ENCODE results near the gene TRMT2B. TPM values are rescaled to one million over a fixed set of nuclear protein-coding genes. Genes with fewer than 3 reads are reported as not detected.

Gene TRMT2B, protein sequence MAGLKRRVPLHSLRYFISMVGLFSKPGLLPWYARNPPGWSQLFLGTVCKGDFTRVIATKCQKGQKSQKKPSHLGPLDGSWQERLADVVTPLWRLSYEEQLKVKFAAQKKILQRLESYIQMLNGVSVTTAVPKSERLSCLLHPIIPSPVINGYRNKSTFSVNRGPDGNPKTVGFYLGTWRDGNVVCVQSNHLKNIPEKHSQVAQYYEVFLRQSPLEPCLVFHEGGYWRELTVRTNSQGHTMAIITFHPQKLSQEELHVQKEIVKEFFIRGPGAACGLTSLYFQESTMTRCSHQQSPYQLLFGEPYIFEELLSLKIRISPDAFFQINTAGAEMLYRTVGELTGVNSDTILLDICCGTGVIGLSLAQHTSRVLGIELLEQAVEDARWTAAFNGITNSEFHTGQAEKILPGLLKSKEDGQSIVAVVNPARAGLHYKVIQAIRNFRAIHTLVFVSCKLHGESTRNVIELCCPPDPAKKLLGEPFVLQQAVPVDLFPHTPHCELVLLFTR
- total RNA-seq = 13.0 and 14.9 TPM in 2 replicates

GRCh38 chrX:101051549-101052302, at the start of gene TRMT2B:
Gene TRMT2B (minus strand): TSS chrX:101052111. CDS start chrX:101042289, 9,822 bp downstream.

DNA sequence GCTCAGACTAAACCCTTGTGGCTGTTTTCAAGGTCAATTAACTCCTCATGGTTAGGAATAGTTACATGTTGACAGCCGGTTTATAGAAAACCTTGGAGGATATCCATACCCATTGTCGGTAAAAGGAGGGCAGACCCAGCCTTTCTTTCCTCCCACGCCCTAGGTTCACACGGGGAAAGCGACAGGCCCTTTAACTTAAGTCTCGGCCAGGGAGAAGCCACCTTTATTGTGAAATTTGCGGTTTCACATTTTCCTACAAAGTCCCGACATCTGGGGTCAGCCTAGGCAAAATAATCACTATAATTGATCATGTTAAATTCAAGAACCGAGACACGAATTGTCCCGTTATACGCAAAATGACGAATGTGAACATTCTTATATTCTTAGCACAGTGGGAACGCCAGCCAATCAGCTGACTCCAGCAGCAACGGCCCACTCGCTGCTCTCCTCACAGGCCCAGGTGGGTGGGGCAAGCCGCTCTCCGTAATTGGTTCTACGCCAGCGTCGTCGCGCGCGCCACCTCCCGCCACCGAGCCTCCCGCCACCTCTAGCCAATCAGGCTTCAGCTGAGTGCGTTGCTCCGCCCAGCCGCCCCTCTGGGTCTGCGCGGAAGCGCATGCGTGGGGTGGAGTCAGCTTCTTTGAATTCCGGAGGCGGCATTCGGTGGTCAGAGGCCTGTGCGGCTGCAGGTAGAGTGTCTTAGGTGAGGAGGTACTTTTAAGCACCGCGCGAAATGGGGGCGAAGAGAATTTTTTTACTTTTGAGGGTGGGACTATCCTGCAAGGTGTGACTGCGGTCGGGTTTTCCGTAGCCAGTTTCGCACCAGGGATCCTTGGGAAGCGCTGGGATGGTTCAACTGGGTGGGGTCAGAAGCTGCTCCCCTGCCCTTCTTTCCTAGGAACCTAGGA, 45.9 kb upstream of the TRMT2B start, which contains the start of gene CENPI:
TSS of gene CENPI (plus strand) at position 659 of the 908 bp plus-strand sequence. CDS start 2,867 bp downstream, outside the sequence.

DNA sequence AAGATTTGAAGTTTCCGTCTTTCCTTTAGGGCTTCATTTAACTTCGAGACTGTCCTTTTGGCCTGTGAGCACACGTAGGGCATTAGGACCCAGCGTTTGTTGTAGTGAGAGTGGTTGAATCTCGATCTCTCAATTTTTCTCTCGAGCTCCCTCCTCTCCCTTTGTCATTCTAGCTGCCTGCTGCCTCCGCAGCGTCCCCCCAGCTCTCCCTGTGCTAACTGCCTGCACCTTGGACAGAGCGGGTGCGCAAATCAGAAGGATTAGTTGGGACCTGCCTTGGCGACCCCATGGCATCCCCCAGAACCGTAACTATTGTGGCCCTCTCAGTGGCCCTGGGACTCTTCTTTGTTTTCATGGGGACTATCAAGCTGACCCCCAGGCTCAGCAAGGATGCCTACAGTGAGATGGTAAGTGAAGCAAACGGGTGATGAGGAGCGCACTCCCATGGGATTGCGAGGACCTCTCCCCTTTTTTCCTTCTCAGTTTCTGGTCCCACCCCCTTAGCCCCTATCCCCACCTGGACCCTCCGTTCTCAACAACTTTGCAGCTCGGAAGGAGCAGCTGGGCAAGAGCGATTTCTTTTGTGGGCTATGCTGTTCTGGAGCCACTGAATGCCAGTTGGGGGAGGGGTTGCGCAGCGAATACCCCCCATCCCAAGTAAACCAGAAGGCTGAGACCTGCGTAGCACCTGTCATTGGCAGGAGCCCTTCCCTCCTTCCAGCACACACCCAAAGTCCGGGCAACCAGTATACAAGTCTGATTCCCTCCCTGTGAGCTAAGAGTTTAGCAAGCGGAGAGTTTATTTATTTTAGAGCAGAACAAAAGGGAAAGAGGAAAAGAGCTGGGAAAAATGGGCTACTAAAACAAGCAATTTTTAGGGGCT, 27.0 kb upstream of the TRMT2B start, which contains the start of gene TMEM35A:
TSS of gene TMEM35A (plus strand) at position 164 of the 883 bp plus-strand sequence. CDS start at position 288, 124 bp downstream.

DNA sequence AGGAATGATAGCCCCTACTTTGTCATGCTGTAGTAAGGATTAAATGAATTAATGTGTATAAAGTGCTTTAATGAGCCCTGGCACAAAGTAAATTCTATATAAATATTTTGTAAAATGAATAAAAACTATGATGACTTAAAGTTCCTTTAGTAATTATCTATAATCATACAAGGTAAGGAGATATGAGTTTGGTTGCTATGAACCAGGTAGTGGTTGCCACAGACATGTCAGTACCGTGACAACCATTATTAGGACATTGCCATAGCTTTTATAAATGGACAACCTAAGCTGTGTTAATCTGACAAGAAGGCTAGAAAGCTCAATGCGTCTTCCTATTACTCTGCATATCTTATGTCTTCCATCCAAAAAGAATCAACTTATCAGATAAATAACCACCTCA, 82.5 kb downstream of the TRMT2B start, which contains the start of gene ARL13A:
TSS of gene ARL13A (plus strand) at position 301 of the 400 bp plus-strand sequence. CDS start 3,982 bp downstream, outside the sequence.

Other genes starting within 250 kb of the TRMT2B start
- 13.6 and 15.5 TPM in 2 replicates for gene CSTF2, start 231.7 kb downstream of the TRMT2B start, total RNA-seq
- gene NOX1, start 177.8 kb downstream of the TRMT2B start, total RNA-seq = not detected in 2 replicates
- gene XKRX, start 123.2 kb downstream of the TRMT2B start, total RNA-seq = 0.07 and 0.10 TPM in 2 replicates
- not detected in 2 replicates for gene ARL13A, start 82.4 kb downstream of the TRMT2B start, total RNA-seq
- gene TMEM35A, start 26.8 kb upstream of the TRMT2B start, total RNA-seq = 5.5 and 7.2 TPM in 2 replicates
- 5.0 and 7.8 TPM in 2 replicates for gene CENPI, start 46.1 kb upstream of the TRMT2B start, total RNA-seq
- 1.0 and 1.8 TPM in 2 replicates for gene DRP2, start 167.7 kb upstream of the TRMT2B start, total RNA-seq
- gene TAF7L, start 239.2 kb upstream of the TRMT2B start, total RNA-seq = 0.20 and 0.26 TPM in 2 replicates